ENCODE measurements around the gene IL36A.

IL36A gene

GRCh38 chr2:113046465-113046864 lies 41.2 kb downstream of the IL36A start:
- Histone ChIP-seq H3K4me1 (ENCODE audit: low read length) (no peaks in the 10 kb centered on the region), H3K79me2 (ENCODE audit: low read length) (no peaks in the 10 kb centered on the region), H3K36me3 (replicated peaks; ENCODE audit: insufficient read depth, low read length) (no peaks in the 10 kb centered on the region), H3F3A (ENCODE audit: insufficient read depth, low read length) (no peaks in the 10 kb centered on the region), H3K4me2 (ENCODE audit: low read depth, low read length) (no peak overlapping the region), H3K9me3 (replicated peaks; ENCODE audit: insufficient read depth, low read length) (no peaks in the 10 kb centered on the region), H3K9ac (ENCODE audit: low read length) (no peak overlapping the region), H3K4me3 (ENCODE audit: low read length) (no peak overlapping the region), H3K27me3 (replicated peaks; ENCODE audit: insufficient read depth, low read length) (no peaks in the 10 kb centered on the region), H3K27ac (ENCODE audit: low read length) (no peak overlapping the region), H2AFZ (ENCODE audit: low read length) (no peak overlapping the region), H4K20me1 (ENCODE audit: insufficient read depth, low read length) (no peaks in the 10 kb centered on the region), H3K9me2 (replicated peaks; ENCODE audit: insufficient read depth, low read length) (no peaks in the 10 kb centered on the region)
- DNase-seq, result no peak
- TF ChIP-seq EZH2phosphoT487 (IDR thresholded peaks at IDR 0.05; ENCODE audit: low read length), result no peak
- TF ChIP-seq CTCF (IDR thresholded peaks at IDR 0.05; ENCODE audit: low read length), result no peak
- no peak for TF ChIP-seq EZH2 (optimal IDR thresholded peaks at IDR 0.05; ENCODE audit: low read depth, low read length)

- Histone ChIP-seq H3K9ac (ENCODE audit: low read length) (no peak overlapping the region), H3K36me3 (replicated peaks; ENCODE audit: insufficient read depth, low read length) (no peaks in the 10 kb centered on the region), H3K79me2 (ENCODE audit: low read length) (no peaks in the 10 kb centered on the region), H3K27ac (ENCODE audit: low read length) (no peak overlapping the region), H3K4me3 (ENCODE audit: low read length) (no peak overlapping the region), H3K27me3 (replicated peaks; ENCODE audit: insufficient read depth, low read length) (no peaks in the 10 kb centered on the region), H3K4me2 (ENCODE audit: low read depth, low read length) (no peak overlapping the region), H3K4me1 (ENCODE audit: low read length) (peaks cover 12% of the 10 kb centered on the region), H3K9me2 (replicated peaks; ENCODE audit: insufficient read depth, low read length) (no peaks in the 10 kb centered on the region), H3K9me3 (replicated peaks; ENCODE audit: insufficient read depth, low read length) (no peaks in the 10 kb centered on the region; the same call in 1 of the 2 replicates), H2AFZ (ENCODE audit: low read length) (no peak overlapping the region), H3F3A (ENCODE audit: insufficient read depth, low read length) (peaks cover 10% of the 10 kb centered on the region), H4K20me1 (ENCODE audit: insufficient read depth, low read length) (no peaks in the 10 kb centered on the region)
- DNase-seq, result no peak
- TF ChIP-seq EZH2 (optimal IDR thresholded peaks at IDR 0.05; ENCODE audit: low read depth, low read length) (no peak), EZH2phosphoT487 (IDR thresholded peaks at IDR 0.05; ENCODE audit: low read length) (no peak), CTCF (IDR thresholded peaks at IDR 0.05; ENCODE audit: low read length) (no peak; the same call in 1 of the 2 replicates)
Measured at GRCh38 chr2:113050921-113051895, 45.9 kb downstream of the IL36A start.

GRCh38 chr2:113052396-113052917 lies 47.2 kb downstream of the IL36A start, which contains the start of gene IL36B:
Gene IL36B (minus strand): TSS chr2:113052867.
- TF ChIP-seq EZH2 (optimal IDR thresholded peaks at IDR 0.05; ENCODE audit: low read depth, low read length), result no peak
- no peak for TF ChIP-seq EZH2phosphoT487 (IDR thresholded peaks at IDR 0.05; ENCODE audit: low read length)
- TF ChIP-seq CTCF (IDR thresholded peaks at IDR 0.05; ENCODE audit: low read length), result no peak
- DNase-seq, result no peak

More at GRCh38 chr2:113052396-113052917, 47.2 kb downstream of the IL36A start, which contains the start of gene IL36B:
- H3K4me3 ChIP-seq (ENCODE audit: low read length), result no peak within 1 kb of the TSS
- peak within 1 kb of the TSS; percentile 31 for H3K4me2 ChIP-seq (ENCODE audit: low read depth, low read length)
- H3F3A ChIP-seq (ENCODE audit: insufficient read depth, low read length), result peaks cover 10% of the 10 kb centered on the region
- H3K79me2 ChIP-seq (ENCODE audit: low read length), result no peaks in the 10 kb centered on the region
- H3K9me3 ChIP-seq (replicated peaks; ENCODE audit: insufficient read depth, low read length), result no peaks in the 10 kb centered on the region; the same call in 1 of the 2 replicates
- H3K9me2 ChIP-seq (replicated peaks; ENCODE audit: insufficient read depth, low read length), result no peaks in the 10 kb centered on the region
- H3K9ac ChIP-seq (ENCODE audit: low read length), result no peak within 1 kb of the TSS
- peak within 1 kb of the TSS; percentile 52; the same call in 1 of the 2 replicates for H3K27ac ChIP-seq (ENCODE audit: low read length)
- H3K27me3 ChIP-seq (replicated peaks; ENCODE audit: insufficient read depth, low read length), result no peaks in the 10 kb centered on the region
- 0 out of 2 replicates have a peak within 1 kb of the TSS, but pooled peaks have one; percentile 4 for H2AFZ ChIP-seq (ENCODE audit: low read length)
- no peaks in the 10 kb centered on the region for H4K20me1 ChIP-seq (ENCODE audit: insufficient read depth, low read length)
- H3K4me1 ChIP-seq (ENCODE audit: low read length), result peaks cover 12% of the 10 kb centered on the region
- no peaks in the 10 kb centered on the region for H3K36me3 ChIP-seq (replicated peaks; ENCODE audit: insufficient read depth, low read length)
